ENCODE results near the gene KRTAP3-3. TPM values are rescaled to one million over a fixed set of nuclear protein-coding genes. Genes with fewer than 3 reads are reported as not detected.

Gene KRTAP3-3
- total RNA-seq, 1 experiment from 2014 or later = not detected

DNA sequence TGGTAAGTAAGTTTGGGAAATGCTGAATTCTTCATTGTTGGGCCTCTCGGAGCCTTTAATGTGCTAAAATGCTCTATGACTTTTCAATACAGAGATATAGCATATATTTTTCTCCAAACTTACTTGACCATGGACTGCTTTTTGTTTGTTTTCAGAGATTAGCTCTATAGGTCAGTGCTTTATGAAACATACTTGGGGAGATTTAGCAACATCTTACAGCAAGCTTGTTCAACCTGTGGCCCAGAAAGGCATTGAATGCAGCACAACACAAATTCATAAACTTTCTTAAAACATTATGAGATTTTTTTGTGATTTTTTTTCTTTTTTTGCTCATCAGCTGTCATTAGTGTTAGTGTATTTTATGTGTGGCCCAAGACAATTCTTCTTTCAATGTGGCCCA lies 16.0 kb upstream of the KRTAP3-3 start:
- ATAC-seq (no peak), DNase-seq (ENCODE audit: low spot score) (no peak)
- TF ChIP-seq SP1 (CRISPR knock-in tag; conservative IDR thresholded peaks at IDR 0.05) (no peak), KAT7 (CRISPR knock-in tag; IDR thresholded peaks at IDR 0.05; ENCODE audit: borderline replicate concordance) (no peak), MXD4 (CRISPR knock-in tag; IDR thresholded peaks at IDR 0.05; ENCODE audit: borderline replicate concordance) (no peak)
- TF ChIP-seq, protein P1, sequence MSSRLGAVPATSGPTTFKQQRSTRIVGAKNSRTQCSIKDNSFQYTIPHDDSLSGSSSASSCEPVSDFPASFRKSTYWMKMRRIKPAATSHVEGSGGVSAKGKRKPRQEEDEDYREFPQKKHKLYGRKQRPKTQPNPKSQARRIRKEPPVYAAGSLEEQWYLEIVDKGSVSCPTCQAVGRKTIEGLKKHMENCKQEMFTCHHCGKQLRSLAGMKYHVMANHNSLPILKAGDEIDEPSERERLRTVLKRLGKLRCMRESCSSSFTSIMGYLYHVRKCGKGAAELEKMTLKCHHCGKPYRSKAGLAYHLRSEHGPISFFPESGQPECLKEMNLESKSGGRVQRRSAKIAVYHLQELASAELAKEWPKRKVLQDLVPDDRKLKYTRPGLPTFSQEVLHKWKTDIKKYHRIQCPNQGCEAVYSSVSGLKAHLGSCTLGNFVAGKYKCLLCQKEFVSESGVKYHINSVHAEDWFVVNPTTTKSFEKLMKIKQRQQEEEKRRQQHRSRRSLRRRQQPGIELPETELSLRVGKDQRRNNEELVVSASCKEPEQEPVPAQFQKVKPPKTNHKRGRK (CRISPR knock-in tag; IDR thresholded peaks at IDR 0.05; ENCODE audit: borderline replicate concordance) = no peak
- CTCF ChIA-PET = no interaction called here
- H3K4me3 Mint-ChIP-seq = no peak overlapping the region
- no peaks in the 10 kb centered on the region for H3K27me3 Mint-ChIP-seq (ENCODE audit: low read depth)
- H3K36me3 Mint-ChIP-seq = no peaks in the 10 kb centered on the region
- H3K4me1 Mint-ChIP-seq = peaks cover 15% of the 10 kb centered on the region
- no peak overlapping the region for H3K27ac Mint-ChIP-seq
- POLR2A ChIA-PET = no interaction called here
- H3K9me3 Mint-ChIP-seq = 0 out of 2 replicates have a peak, but pooled peaks cover 7% of the 10 kb centered on the region

DNA sequence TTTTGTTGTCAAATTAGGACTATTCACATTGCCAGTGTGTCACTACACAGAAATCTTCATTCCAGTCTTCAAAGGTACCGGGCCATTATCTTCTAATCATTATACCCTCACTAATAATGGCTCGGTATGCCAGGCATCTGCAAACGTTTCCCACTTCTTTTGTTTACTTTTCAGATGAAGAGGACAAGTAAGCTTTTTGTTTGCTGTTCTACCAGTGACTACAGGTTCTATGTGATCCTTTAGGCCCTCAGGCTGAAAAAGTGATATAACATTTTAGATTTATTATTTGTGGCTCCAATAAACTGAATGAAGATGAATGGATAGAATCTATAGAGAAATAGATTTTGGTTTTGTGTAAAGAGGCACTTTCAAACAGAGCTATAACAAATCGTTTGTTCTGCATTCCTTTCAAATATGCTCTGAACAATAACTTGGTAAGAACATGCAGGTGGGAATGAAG lies 15.4 kb upstream of the KRTAP3-3 start:
- no peak overlapping the region for H3K27ac Mint-ChIP-seq
- CTCF ChIA-PET = no interaction called here
- H3K36me3 Mint-ChIP-seq = no peaks in the 10 kb centered on the region
- ATAC-seq = no peak
- H3K4me1 Mint-ChIP-seq = peaks cover 15% of the 10 kb centered on the region
- H3K9me3 Mint-ChIP-seq = 0 out of 2 replicates have a peak, but pooled peaks cover 7% of the 10 kb centered on the region
- H3K27me3 Mint-ChIP-seq (ENCODE audit: low read depth) = no peaks in the 10 kb centered on the region
- TF ChIP-seq, protein P2, sequence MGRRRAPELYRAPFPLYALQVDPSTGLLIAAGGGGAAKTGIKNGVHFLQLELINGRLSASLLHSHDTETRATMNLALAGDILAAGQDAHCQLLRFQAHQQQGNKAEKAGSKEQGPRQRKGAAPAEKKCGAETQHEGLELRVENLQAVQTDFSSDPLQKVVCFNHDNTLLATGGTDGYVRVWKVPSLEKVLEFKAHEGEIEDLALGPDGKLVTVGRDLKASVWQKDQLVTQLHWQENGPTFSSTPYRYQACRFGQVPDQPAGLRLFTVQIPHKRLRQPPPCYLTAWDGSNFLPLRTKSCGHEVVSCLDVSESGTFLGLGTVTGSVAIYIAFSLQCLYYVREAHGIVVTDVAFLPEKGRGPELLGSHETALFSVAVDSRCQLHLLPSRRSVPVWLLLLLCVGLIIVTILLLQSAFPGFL (CRISPR knock-in tag; IDR thresholded peaks at IDR 0.05; ENCODE audit: borderline replicate concordance) = no peak
- no peak for TF ChIP-seq ZNF121 (CRISPR knock-in tag; IDR thresholded peaks at IDR 0.05)
- TF ChIP-seq, protein P1 (CRISPR knock-in tag; IDR thresholded peaks at IDR 0.05; ENCODE audit: borderline replicate concordance) = no peak
- no peak overlapping the region for H3K4me3 Mint-ChIP-seq
- no peak for DNase-seq (ENCODE audit: low spot score)
- POLR2A ChIA-PET = no interaction called here

DNA sequence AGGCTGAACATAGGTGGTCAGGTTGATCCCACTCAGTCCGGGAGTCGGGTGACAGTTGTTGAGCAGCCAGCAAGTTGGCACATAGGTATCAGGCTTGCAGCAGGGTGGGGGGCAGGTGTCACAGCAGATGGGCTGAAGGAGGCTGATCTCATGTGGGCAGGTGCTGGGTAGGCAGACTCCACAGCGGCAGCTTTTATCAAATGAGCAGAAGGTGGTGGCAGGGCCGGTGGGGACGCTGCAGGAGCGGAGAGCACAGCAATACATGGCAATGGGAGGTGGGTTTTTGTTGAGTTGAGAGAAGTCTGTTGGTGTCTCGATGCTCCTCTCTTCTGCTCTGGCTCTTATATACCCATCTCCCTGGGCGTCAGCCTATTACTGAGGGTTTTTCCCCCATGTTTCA lies 14.8 kb upstream of the KRTAP3-3 start, which contains the start of gene KRTAP3-1:
TSS of gene KRTAP3-1 (minus strand) at position 318 of the 400 bp plus-strand sequence. CDS start at position 264, 54 bp downstream.
- 0 out of 2 replicates have a peak, but pooled peaks cover 7% of the 10 kb centered on the region for H3K9me3 Mint-ChIP-seq
- CTCF ChIA-PET = no interaction called here
- no peaks in the 10 kb centered on the region for H3K36me3 Mint-ChIP-seq
- no peaks in the 10 kb centered on the region for H3K27me3 Mint-ChIP-seq (ENCODE audit: low read depth)
- H3K4me3 Mint-ChIP-seq = no peak within 1 kb of the TSS
- H3K27ac Mint-ChIP-seq = peak within 1 kb of the TSS; percentile 36; the same call in 1 of the 2 replicates
- DNase-seq (ENCODE audit: low spot score) (no peak), ATAC-seq (peak; percentile 30)
- peaks cover 15% of the 10 kb centered on the region for H3K4me1 Mint-ChIP-seq
- POLR2A ChIA-PET = no interaction called here
- TF ChIP-seq CREB1 (CRISPR knock-in tag; IDR thresholded peaks at IDR 0.05) = no peak
- TF ChIP-seq ELF4 (CRISPR knock-in tag; IDR thresholded peaks at IDR 0.05; ENCODE audit: low read depth) = no peak
- TF ChIP-seq, protein P3, sequence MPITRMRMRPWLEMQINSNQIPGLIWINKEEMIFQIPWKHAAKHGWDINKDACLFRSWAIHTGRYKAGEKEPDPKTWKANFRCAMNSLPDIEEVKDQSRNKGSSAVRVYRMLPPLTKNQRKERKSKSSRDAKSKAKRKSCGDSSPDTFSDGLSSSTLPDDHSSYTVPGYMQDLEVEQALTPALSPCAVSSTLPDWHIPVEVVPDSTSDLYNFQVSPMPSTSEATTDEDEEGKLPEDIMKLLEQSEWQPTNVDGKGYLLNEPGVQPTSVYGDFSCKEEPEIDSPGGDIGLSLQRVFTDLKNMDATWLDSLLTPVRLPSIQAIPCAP (CRISPR knock-in tag; IDR thresholded peaks at IDR 0.05) = no peak
- TF ChIP-seq, protein P4, sequence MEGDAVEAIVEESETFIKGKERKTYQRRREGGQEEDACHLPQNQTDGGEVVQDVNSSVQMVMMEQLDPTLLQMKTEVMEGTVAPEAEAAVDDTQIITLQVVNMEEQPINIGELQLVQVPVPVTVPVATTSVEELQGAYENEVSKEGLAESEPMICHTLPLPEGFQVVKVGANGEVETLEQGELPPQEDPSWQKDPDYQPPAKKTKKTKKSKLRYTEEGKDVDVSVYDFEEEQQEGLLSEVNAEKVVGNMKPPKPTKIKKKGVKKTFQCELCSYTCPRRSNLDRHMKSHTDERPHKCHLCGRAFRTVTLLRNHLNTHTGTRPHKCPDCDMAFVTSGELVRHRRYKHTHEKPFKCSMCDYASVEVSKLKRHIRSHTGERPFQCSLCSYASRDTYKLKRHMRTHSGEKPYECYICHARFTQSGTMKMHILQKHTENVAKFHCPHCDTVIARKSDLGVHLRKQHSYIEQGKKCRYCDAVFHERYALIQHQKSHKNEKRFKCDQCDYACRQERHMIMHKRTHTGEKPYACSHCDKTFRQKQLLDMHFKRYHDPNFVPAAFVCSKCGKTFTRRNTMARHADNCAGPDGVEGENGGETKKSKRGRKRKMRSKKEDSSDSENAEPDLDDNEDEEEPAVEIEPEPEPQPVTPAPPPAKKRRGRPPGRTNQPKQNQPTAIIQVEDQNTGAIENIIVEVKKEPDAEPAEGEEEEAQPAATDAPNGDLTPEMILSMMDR (IDR thresholded peaks at IDR 0.05) = no peak
- TF ChIP-seq, protein P5, sequence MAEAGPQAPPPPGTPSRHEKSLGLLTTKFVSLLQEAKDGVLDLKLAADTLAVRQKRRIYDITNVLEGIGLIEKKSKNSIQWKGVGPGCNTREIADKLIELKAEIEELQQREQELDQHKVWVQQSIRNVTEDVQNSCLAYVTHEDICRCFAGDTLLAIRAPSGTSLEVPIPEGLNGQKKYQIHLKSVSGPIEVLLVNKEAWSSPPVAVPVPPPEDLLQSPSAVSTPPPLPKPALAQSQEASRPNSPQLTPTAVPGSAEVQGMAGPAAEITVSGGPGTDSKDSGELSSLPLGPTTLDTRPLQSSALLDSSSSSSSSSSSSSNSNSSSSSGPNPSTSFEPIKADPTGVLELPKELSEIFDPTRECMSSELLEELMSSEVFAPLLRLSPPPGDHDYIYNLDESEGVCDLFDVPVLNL (CRISPR knock-in tag; IDR thresholded peaks at IDR 0.05; ENCODE audit: borderline replicate concordance, low read depth) = no peak
- no peak for TF ChIP-seq ZBTB21 (CRISPR knock-in tag; IDR thresholded peaks at IDR 0.05; ENCODE audit: borderline replicate concordance)
- TF ChIP-seq EMX1 (CRISPR knock-in tag; IDR thresholded peaks at IDR 0.05) = no peak
- TF ChIP-seq, protein P6, sequence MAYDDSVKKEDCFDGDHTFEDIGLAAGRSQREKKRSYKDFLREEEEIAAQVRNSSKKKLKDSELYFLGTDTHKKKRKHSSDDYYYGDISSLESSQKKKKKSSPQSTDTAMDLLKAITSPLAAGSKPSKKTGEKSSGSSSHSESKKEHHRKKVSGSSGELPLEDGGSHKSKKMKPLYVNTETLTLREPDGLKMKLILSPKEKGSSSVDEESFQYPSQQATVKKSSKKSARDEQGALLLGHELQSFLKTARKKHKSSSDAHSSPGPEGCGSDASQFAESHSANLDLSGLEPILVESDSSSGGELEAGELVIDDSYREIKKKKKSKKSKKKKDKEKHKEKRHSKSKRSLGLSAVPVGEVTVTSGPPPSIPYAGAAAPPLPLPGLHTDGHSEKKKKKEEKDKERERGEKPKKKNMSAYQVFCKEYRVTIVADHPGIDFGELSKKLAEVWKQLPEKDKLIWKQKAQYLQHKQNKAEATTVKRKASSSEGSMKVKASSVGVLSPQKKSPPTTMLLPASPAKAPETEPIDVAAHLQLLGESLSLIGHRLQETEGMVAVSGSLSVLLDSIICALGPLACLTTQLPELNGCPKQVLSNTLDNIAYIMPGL (CRISPR knock-in tag; IDR thresholded peaks at IDR 0.05) = no peak
- TF ChIP-seq NR3C1 (CRISPR knock-in tag; conservative IDR thresholded peaks at IDR 0.05; ENCODE audit: low read depth) = no peak
- TF ChIP-seq ZNF671 (CRISPR knock-in tag; IDR thresholded peaks at IDR 0.05) = no peak
- TF ChIP-seq GTF2I (CRISPR knock-in tag; conservative IDR thresholded peaks at IDR 0.05) = no peak
- TF ChIP-seq TEAD1 (CRISPR knock-in tag; IDR thresholded peaks at IDR 0.05) = no peak
- no peak for TF ChIP-seq SOX15 (CRISPR knock-in tag; IDR thresholded peaks at IDR 0.05)
- no peak for TF ChIP-seq ZNF423 (CRISPR knock-in tag; IDR thresholded peaks at IDR 0.05)
- TF ChIP-seq ZNF138 (CRISPR knock-in tag; conservative IDR thresholded peaks at IDR 0.05) = no peak
- TF ChIP-seq IRF2 (CRISPR knock-in tag; IDR thresholded peaks at IDR 0.05; ENCODE audit: borderline replicate concordance, low read depth) = no peak

Data from WTC11 (cell line).